ENCODE results near the gene C1orf185.
"Not testable (repeated sequence)": the region's sequence is repeated elsewhere in the genome, so short reads cannot be mapped to it uniquely, and the experiment has no call there.

C1orf185 gene

GRCh38 chr1:51101976-51102375, at the start of gene C1orf185:
TSS of gene C1orf185 (plus strand) at chr1:51102228. CDS start at chr1:51102234, 6 bp downstream.
- no peak for DNase-seq (ENCODE audit: low spot score)

GRCh38 chr1:51058858-51059257, 43.2 kb upstream of the C1orf185 start:
- no peak for DNase-seq (ENCODE audit: low spot score)

- no peak for DNase-seq (ENCODE audit: low spot score)
Measured at GRCh38 chr1:51061231-51061918, 40.7 kb upstream of the C1orf185 start.

- DNase-seq (ENCODE audit: low spot score): no peak
Measured at GRCh38 chr1:51063121-51063520, 38.9 kb upstream of the C1orf185 start.

- no peak for DNase-seq (ENCODE audit: low spot score)
Measured at GRCh38 chr1:51070011-51070410, 32.0 kb upstream of the C1orf185 start.

GRCh38 chr1:51070640-51071039, 31.4 kb upstream of the C1orf185 start:
- DNase-seq (ENCODE audit: low spot score): no peak

GRCh38 chr1:51071291-51072042, 30.6 kb upstream of the C1orf185 start:
- DNase-seq (ENCODE audit: low spot score): no peak

- no peak for DNase-seq (ENCODE audit: low spot score)
Measured at GRCh38 chr1:51072043-51072439, 30.0 kb upstream of the C1orf185 start.

- DNase-seq (ENCODE audit: low spot score): no peak
Measured at GRCh38 chr1:51072651-51073050, 29.4 kb upstream of the C1orf185 start.

- no peak for DNase-seq (ENCODE audit: low spot score)
Measured at GRCh38 chr1:51073456-51073855, 28.6 kb upstream of the C1orf185 start.

- no peak for DNase-seq (ENCODE audit: low spot score)
Measured at GRCh38 chr1:51086496-51087271, 15.3 kb upstream of the C1orf185 start.

- DNase-seq (ENCODE audit: low spot score): no peak
Measured at GRCh38 chr1:51088474-51088873, 13.6 kb upstream of the C1orf185 start.

- DNase-seq (ENCODE audit: low spot score): no peak
Measured at GRCh38 chr1:51093581-51093980, 8.4 kb upstream of the C1orf185 start.

GRCh38 chr1:51097171-51097570, 4.9 kb upstream of the C1orf185 start:
- DNase-seq (ENCODE audit: low spot score): no peak

- no peak for DNase-seq (ENCODE audit: low spot score)
Measured at GRCh38 chr1:51100264-51100880, 1.7 kb upstream of the C1orf185 start.

GRCh38 chr1:51114137-51114536, 12.1 kb downstream of the C1orf185 start:
- no peak for DNase-seq (ENCODE audit: low spot score)

- no peak for DNase-seq (ENCODE audit: low spot score)
Measured at GRCh38 chr1:51115714-51116404, 13.8 kb downstream of the C1orf185 start.

- no peak for DNase-seq (ENCODE audit: low spot score)
Measured at GRCh38 chr1:51119331-51119730, 17.3 kb downstream of the C1orf185 start.

- DNase-seq (ENCODE audit: low spot score): no peak
Measured at GRCh38 chr1:51120629-51121028, 18.6 kb downstream of the C1orf185 start.

GRCh38 chr1:51127152-51127551, 25.1 kb downstream of the C1orf185 start:
- not testable (repeated sequence) for DNase-seq (ENCODE audit: low spot score)

- no peak for DNase-seq (ENCODE audit: low spot score)
Measured at GRCh38 chr1:51131185-51131584, 29.2 kb downstream of the C1orf185 start.

GRCh38 chr1:51133045-51133444, 31.0 kb downstream of the C1orf185 start:
- no peak for DNase-seq (ENCODE audit: low spot score)
